Trophoblast cell (in vitro differentiated cells and primary cell): ENCODE data around the gene CMTR1.

Source experiments
- DNase-seq, 2 donors: peaks; one replicate each; pipeline ENCODE4 v3.0.0-alpha.2; 2016
- H2AFZ ChIP-seq: 2 replicates; pipeline ENCODE4 v1.6.1; 2013; ENCODE audit warnings: low read length, moderate library complexity, mild to moderate bottlenecking; ENCODE audit not compliant: insufficient read depth, poor library complexity
- H2AK5ac ChIP-seq: 2 replicates; pipeline ENCODE4 v1.6.1; 2013; ENCODE audit warnings: mild to moderate bottlenecking, low read length
- H2BK120ac ChIP-seq: 2 replicates; pipeline ENCODE4 v1.6.1; 2013; ENCODE audit warnings: low read length, mild to moderate bottlenecking, moderate library complexity; ENCODE audit not compliant: insufficient read depth, poor library complexity
- H2BK12ac ChIP-seq: 2 replicates; pipeline ENCODE4 v1.6.1; 2013; ENCODE audit warnings: mild to moderate bottlenecking, low read length, moderate library complexity
- H2BK5ac ChIP-seq: 2 replicates; pipeline ENCODE4 v1.6.1; 2013; ENCODE audit warnings: low read length, low read depth, moderate library complexity, mild to moderate bottlenecking; ENCODE audit not compliant: poor library complexity
- H3K14ac ChIP-seq: 2 replicates; pipeline ENCODE4 v1.6.1; 2013; ENCODE audit warnings: mild to moderate bottlenecking, low read length
- H3K18ac ChIP-seq: 2 replicates; pipeline ENCODE4 v1.6.1; 2013; ENCODE audit warnings: mild to moderate bottlenecking, low read length
- H3K23ac ChIP-seq: 2 replicates; pipeline ENCODE4 v1.6.1; 2013; ENCODE audit warnings: low read length
- H3K27ac ChIP-seq: 2 replicates; pipeline ENCODE4 v1.5.1; 2013; ENCODE audit warnings: low read depth, mild to moderate bottlenecking, inconsistent platforms, low read length, moderate library complexity
- H3K27me3 ChIP-seq: 2 replicates; pipeline ENCODE4 v1.6.1; 2013; ENCODE audit warnings: inconsistent platforms, mild to moderate bottlenecking, low read length, moderate library complexity; ENCODE audit not compliant: insufficient read depth
- H3K36me3 ChIP-seq, 2 experiments: 1 replicate in 1 of 2; 2 replicates in 1 of 2; pipeline ENCODE4 v1.6.1; 2013; ENCODE audit warnings: low read length in 2 of 2, mild to moderate bottlenecking in 2 of 2, moderate library complexity in 1 of 2; ENCODE audit not compliant: insufficient read depth in 2 of 2, control insufficient read depth in 1 of 2
- H3K4ac ChIP-seq: 2 replicates; pipeline ENCODE4 v1.6.1; 2013; ENCODE audit warnings: low read depth, mild to moderate bottlenecking, low read length, moderate library complexity
- H3K4me1 ChIP-seq, 2 experiments: 1 replicate in 1 of 2; 2 replicates in 1 of 2; pipeline ENCODE4 v1.6.1; 2013; ENCODE audit warnings: low read length in 2 of 2, mild to moderate bottlenecking in 2 of 2, moderate library complexity in 1 of 2; ENCODE audit not compliant: insufficient read depth in 2 of 2, control insufficient read depth in 1 of 2
- H3K4me2 ChIP-seq: 2 replicates; pipeline ENCODE4 v1.6.1; 2013; ENCODE audit warnings: inconsistent platforms, mild to moderate bottlenecking, low read length, moderate library complexity
- H3K4me3 ChIP-seq: 2 replicates; pipeline ENCODE4 v1.5.1; 2013; ENCODE audit warnings: mild to moderate bottlenecking, low read depth, low read length, inconsistent platforms
- H3K79me1 ChIP-seq: one replicate; pipeline ENCODE4 v1.6.1; 2013; ENCODE audit warnings: low read length
- H3K79me2 ChIP-seq: 2 replicates; pipeline ENCODE4 v1.6.1; 2013; ENCODE audit warnings: low read length, mild to moderate bottlenecking; ENCODE audit not compliant: control insufficient read depth, insufficient read depth, poor library complexity
- H3K9ac ChIP-seq: 2 replicates; pipeline ENCODE4 v1.6.1; 2013; ENCODE audit warnings: mild to moderate bottlenecking, low read length
- H3K9me3 ChIP-seq: 2 replicates; pipeline ENCODE4 v1.6.1; 2013; ENCODE audit warnings: low read depth, mild to moderate bottlenecking, control low read depth, inconsistent platforms, low read length; ENCODE audit not compliant: insufficient read depth
- H4K12ac ChIP-seq: 2 replicates; pipeline ENCODE4 v1.6.1; 2013; ENCODE audit warnings: low read depth, mild to moderate bottlenecking, low read length, moderate library complexity
- H4K8ac ChIP-seq: 2 replicates; pipeline ENCODE4 v1.6.1; 2013; ENCODE audit warnings: low read depth, mild to moderate bottlenecking, low read length, moderate library complexity
- H4K91ac ChIP-seq: one replicate; pipeline ENCODE4 v1.6.1; 2013; ENCODE audit warnings: low read depth, mild to moderate bottlenecking, low read length, moderate library complexity
- WGBS: extraction: QIAGEN DNeasy Blood & Tissue Kit; methylation state at CpG from one replicate; pipeline ENCODE4 v1.1.7; 2013; ENCODE audit warnings: missing lambda C conversion rate; ENCODE audit not compliant: insufficient read length, insufficient coverage; ENCODE audit errors: extremely low coverage; 5-methylcytosine and 5-hydroxymethylcytosine counted together

Gene CMTR1

GRCh38 chr6:37452522-37452921 lies 19.5 kb downstream of the CMTR1 start:
- Histone ChIP-seq H3K14ac (no peak overlapping the region), H3K23ac (no peak overlapping the region), H2BK120ac (no peak overlapping the region), H3K9ac (no peak overlapping the region), H3K4me3 (no peak overlapping the region), H3K4me2 (no peak overlapping the region), H2AFZ (no peak overlapping the region), H2AK5ac (no peak overlapping the region), H3K9me3 (no peaks in the 10 kb centered on the region), H4K91ac (no peak overlapping the region), H3K79me1 (no peaks in the 10 kb centered on the region), H3K27ac (no peak overlapping the region), H3K36me3 (peaks cover 2 to 22% of the 10 kb centered on the region in 2 experiments), H4K8ac (no peak overlapping the region), H3K4ac (no peak overlapping the region), H3K4me1 (peaks cover 0 to 8% of the 10 kb centered on the region in 2 experiments), H3K27me3 (no peaks in the 10 kb centered on the region), H4K12ac (no peak overlapping the region), H2BK12ac (no peak overlapping the region), H2BK5ac (no peak overlapping the region), H3K18ac (no peak overlapping the region), H3K79me2 (no peaks in the 10 kb centered on the region)
- WGBS: no CpG with 5 or more reads among the region's 3 CpGs
- no peak for DNase-seq

GRCh38 chr6:37454420-37455140 lies 21.6 kb downstream of the CMTR1 start:
- no CpG with 5 or more reads among the region's 8 CpGs for WGBS
- Histone ChIP-seq H4K8ac (no peak overlapping the region), H2AK5ac (no peak overlapping the region), H3K14ac (no peak overlapping the region), H4K12ac (no peak overlapping the region), H4K91ac (no peak overlapping the region), H2AFZ (no peak overlapping the region), H3K4ac (no peak overlapping the region), H3K9me3 (no peaks in the 10 kb centered on the region), H2BK120ac (no peak overlapping the region), H3K23ac (no peak overlapping the region), H3K27ac (no peak overlapping the region), H3K79me1 (no peaks in the 10 kb centered on the region), H3K4me3 (no peak overlapping the region), H3K79me2 (no peaks in the 10 kb centered on the region), H3K36me3 (peaks cover 2 to 26% of the 10 kb centered on the region in 2 experiments), H3K4me2 (no peak overlapping the region), H2BK5ac (no peak overlapping the region), H3K4me1 (peaks cover 0 to 8% of the 10 kb centered on the region in 2 experiments), H2BK12ac (no peak overlapping the region), H3K27me3 (no peaks in the 10 kb centered on the region), H3K18ac (no peak overlapping the region), H3K9ac (no peak overlapping the region)
- no peak for DNase-seq

GRCh38 chr6:37456126-37456525 lies 23.1 kb downstream of the CMTR1 start:
- H3K4me2 ChIP-seq: no peak overlapping the region
- H2BK5ac ChIP-seq: no peak overlapping the region
- H2AK5ac ChIP-seq: no peak overlapping the region
- H3K18ac ChIP-seq: no peak overlapping the region
- H3K4me1 ChIP-seq: peaks cover 0 to 8% of the 10 kb centered on the region in 2 experiments
- peaks cover 4 to 32% of the 10 kb centered on the region in 2 experiments for H3K36me3 ChIP-seq
- H3K23ac ChIP-seq: no peak overlapping the region
- H4K8ac ChIP-seq: no peak overlapping the region
- no peak overlapping the region for H2AFZ ChIP-seq
- no peaks in the 10 kb centered on the region for H3K27me3 ChIP-seq
- no peaks in the 10 kb centered on the region for H3K79me1 ChIP-seq
- H3K14ac ChIP-seq: no peak overlapping the region
- H3K4ac ChIP-seq: no peak overlapping the region
- no CpG with 5 or more reads among the region's 6 CpGs for WGBS
- DNase-seq: no peak
- no peak overlapping the region for H2BK12ac ChIP-seq
- no peak overlapping the region for H4K91ac ChIP-seq
- no peak overlapping the region for H3K4me3 ChIP-seq
- H3K27ac ChIP-seq: no peak overlapping the region
- no peak overlapping the region for H2BK120ac ChIP-seq
- H4K12ac ChIP-seq: no peak overlapping the region
- H3K79me2 ChIP-seq: no peaks in the 10 kb centered on the region
- H3K9ac ChIP-seq: no peak overlapping the region
- H3K9me3 ChIP-seq: no peaks in the 10 kb centered on the region

GRCh38 chr6:37456816-37457560 lies 24.0 kb downstream of the CMTR1 start:
- no peak overlapping the region for H3K18ac ChIP-seq
- H4K91ac ChIP-seq: no peak overlapping the region
- H3K9me3 ChIP-seq: no peaks in the 10 kb centered on the region
- H2AFZ ChIP-seq: no peak overlapping the region
- no peaks in the 10 kb centered on the region for H3K79me2 ChIP-seq
- H2BK12ac ChIP-seq: no peak overlapping the region
- H3K36me3 ChIP-seq: peaks cover 8 to 36% of the 10 kb centered on the region in 2 experiments
- H3K4ac ChIP-seq: no peak overlapping the region
- no peak overlapping the region for H4K12ac ChIP-seq
- no peak overlapping the region for H2AK5ac ChIP-seq
- H3K9ac ChIP-seq: no peak overlapping the region
- no peak overlapping the region for H4K8ac ChIP-seq
- H3K27me3 ChIP-seq: no peaks in the 10 kb centered on the region
- H3K79me1 ChIP-seq: no peaks in the 10 kb centered on the region
- H3K4me3 ChIP-seq: no peak overlapping the region
- peaks cover 0 to 3% of the 10 kb centered on the region in 2 experiments for H3K4me1 ChIP-seq
- no peak overlapping the region for H3K14ac ChIP-seq
- DNase-seq: no peak
- no peak overlapping the region for H3K23ac ChIP-seq
- no peak overlapping the region for H2BK120ac ChIP-seq
- H3K4me2 ChIP-seq: no peak overlapping the region
- no peak overlapping the region for H3K27ac ChIP-seq
- no peak overlapping the region for H2BK5ac ChIP-seq
- no CpG with 5 or more reads among the region's 6 CpGs for WGBS
